ENCODE data around the gene ZNF750. TPM values are rescaled to one million over a fixed set of nuclear protein-coding genes. Genes with fewer than 3 reads are reported as not detected.

ZNF750 gene
- total RNA-seq, 5 donors from 2014 or later (not counting 1 experiment from before 2014, with no cell fraction given) = not detected

- no peaks in the 10 kb centered on the region for H3K27me3 ChIP-seq (replicated peaks in 1 of 2; ENCODE audit: control insufficient read depth in 2 of 2, extremely low read depth in 1 of 2, insufficient read depth in 2 of 2, low read length in 1 of 2)
- no peak for DNase-seq
- peaks cover 3 to 4% of the 10 kb centered on the region in 2 donors for H3K36me3 ChIP-seq (ENCODE audit: control insufficient read depth in 2 of 2, extremely low read depth in 1 of 2, insufficient read depth in 1 of 2, low read length in 1 of 2)
- Mint-ChIP-seq H3K27me3 (no peaks in the 10 kb centered on the region), H3K36me3 (peaks cover 6% of the 10 kb centered on the region), H3K9me3 (no peaks in the 10 kb centered on the region), H3K4me1 (peaks cover 0 to 4% (median 0%) of the 10 kb centered on the region in 3 donors), H3K27ac (no peak overlapping the region), H3K4me3 (no peak overlapping the region)
- no peak overlapping the region for H3K4me3 ChIP-seq (ENCODE audit: control insufficient read depth in 1 of 2, extremely low read depth in 1 of 2, low read length in 1 of 2)
- H3K9me3 ChIP-seq = no peaks in the 10 kb centered on the region
- no peak for ATAC-seq (replicated peaks in 1 of 4)
- H3K4me1 ChIP-seq (ENCODE audit: control insufficient read depth in 1 of 2, extremely low read depth in 1 of 2, insufficient read depth in 2 of 2, low read length in 2 of 2) = no peaks in the 10 kb centered on the region
- ChIA-PET POLR2A (no interaction called here), CTCF (no interaction called here)
- 90% methylated on average over 10 of the region's 12 CpGs for WGBS (ENCODE audit: insufficient coverage)
- no peak overlapping the region for H3K27ac ChIP-seq (ENCODE audit: low read length)
Measured at GRCh38 chr17:82836823-82837357, 2.9 kb downstream of the ZNF750 start.

- no peak overlapping the region for H3K27ac ChIP-seq (ENCODE audit: low read length)
- ChIA-PET CTCF (no interaction called here), POLR2A (no interaction called here)
- H3K27ac Mint-ChIP-seq = no peak overlapping the region
- no peaks in the 10 kb centered on the region for H3K9me3 ChIP-seq
- no peaks in the 10 kb centered on the region for H3K4me1 ChIP-seq (ENCODE audit: control insufficient read depth in 1 of 2, extremely low read depth in 1 of 2, insufficient read depth in 2 of 2, low read length in 2 of 2)
- no peaks in the 10 kb centered on the region for H3K27me3 Mint-ChIP-seq
- peaks cover 0 to 4% (median 0%) of the 10 kb centered on the region in 3 donors for H3K4me1 Mint-ChIP-seq
- H3K9me3 Mint-ChIP-seq = no peaks in the 10 kb centered on the region
- DNase-seq (no peak), ATAC-seq (replicated peaks in 1 of 4) (no peak)
- no peak overlapping the region for H3K4me3 Mint-ChIP-seq
- peaks cover 4 to 5% of the 10 kb centered on the region in 2 donors for H3K36me3 ChIP-seq (ENCODE audit: control insufficient read depth in 2 of 2, extremely low read depth in 1 of 2, insufficient read depth in 1 of 2, low read length in 1 of 2)
- H3K36me3 Mint-ChIP-seq = peaks cover 10% of the 10 kb centered on the region
- H3K4me3 ChIP-seq (ENCODE audit: control insufficient read depth in 1 of 2, extremely low read depth in 1 of 2, low read length in 1 of 2) = no peak overlapping the region
- WGBS (ENCODE audit: insufficient coverage) = 97% methylated on average over 28 of the region's 28 CpGs
- no peaks in the 10 kb centered on the region for H3K27me3 ChIP-seq (replicated peaks in 1 of 2; ENCODE audit: control insufficient read depth in 2 of 2, extremely low read depth in 1 of 2, insufficient read depth in 2 of 2, low read length in 1 of 2)
Measured at GRCh38 chr17:82835766-82836512, 3.9 kb downstream of the ZNF750 start.

DNA sequence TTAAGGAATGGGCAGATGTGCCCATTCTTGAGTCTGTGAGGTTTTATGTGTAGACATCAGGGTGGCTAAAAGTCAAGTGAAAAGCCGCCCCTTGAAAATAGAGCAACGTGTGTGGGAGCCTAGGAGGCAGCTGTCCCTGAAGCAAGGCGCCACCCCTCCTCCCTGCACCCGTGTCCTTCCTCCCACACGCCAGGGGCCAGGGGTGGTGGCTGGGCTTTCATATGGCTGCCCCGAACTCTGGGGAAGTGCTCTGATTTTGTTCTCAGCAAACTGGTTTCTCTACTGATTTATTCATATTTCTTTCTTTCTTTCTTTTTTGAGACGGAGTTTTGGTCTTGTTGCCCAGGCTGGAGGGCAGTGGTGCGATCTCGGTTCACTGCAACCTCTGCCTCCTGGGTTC, 4.7 kb downstream of the ZNF750 start:
- WGBS (ENCODE audit: insufficient coverage) = 61% methylated on average over 5 of the region's 9 CpGs
- Histone ChIP-seq H3K9me3 (no peaks in the 10 kb centered on the region), H3K4me1 (ENCODE audit: control insufficient read depth in 1 of 2, extremely low read depth in 1 of 2, insufficient read depth in 2 of 2, low read length in 2 of 2) (no peaks in the 10 kb centered on the region), H3K27me3 (replicated peaks in 1 of 2; ENCODE audit: control insufficient read depth in 2 of 2, extremely low read depth in 1 of 2, insufficient read depth in 2 of 2, low read length in 1 of 2) (no peaks in the 10 kb centered on the region), H3K27ac (ENCODE audit: low read length) (no peak overlapping the region), H3K4me3 (ENCODE audit: control insufficient read depth in 1 of 2, extremely low read depth in 1 of 2, low read length in 1 of 2) (no peak overlapping the region), H3K36me3 (ENCODE audit: control insufficient read depth in 2 of 2, extremely low read depth in 1 of 2, insufficient read depth in 1 of 2, low read length in 1 of 2) (peaks cover under 1 to 9% of the 10 kb centered on the region in 2 donors)
- Mint-ChIP-seq H3K27me3 (no peaks in the 10 kb centered on the region), H3K27ac (no peak overlapping the region), H3K4me1 (peaks cover 0 to 4% (median 0%) of the 10 kb centered on the region in 3 donors), H3K4me3 (no peak overlapping the region), H3K9me3 (no peaks in the 10 kb centered on the region), H3K36me3 (peaks cover 10% of the 10 kb centered on the region)
- POLR2A ChIA-PET = no interaction called here
- ATAC-seq (replicated peaks in 1 of 4) (no peak), DNase-seq (no peak)
- CTCF ChIA-PET = no interaction called here

- Mint-ChIP-seq H3K4me3 (no peak overlapping the region), H3K9me3 (no peaks in the 10 kb centered on the region), H3K27ac (no peak overlapping the region), H3K4me1 (peaks cover 0 to 8% (median 4%) of the 10 kb centered on the region in 3 donors), H3K27me3 (no peaks in the 10 kb centered on the region), H3K36me3 (peaks cover 23% of the 10 kb centered on the region)
- no peaks in the 10 kb centered on the region for H3K4me1 ChIP-seq (ENCODE audit: control insufficient read depth in 1 of 2, extremely low read depth in 1 of 2, insufficient read depth in 2 of 2, low read length in 2 of 2)
- no peak overlapping the region for H3K27ac ChIP-seq (ENCODE audit: low read length)
- 97% methylated on average over 10 of the region's 20 CpGs for WGBS (ENCODE audit: insufficient coverage)
- no peak for ATAC-seq (replicated peaks in 1 of 4)
- H3K27me3 ChIP-seq (replicated peaks in 1 of 2; ENCODE audit: control insufficient read depth in 2 of 2, extremely low read depth in 1 of 2, insufficient read depth in 2 of 2, low read length in 1 of 2) = no peaks in the 10 kb centered on the region
- no peak for DNase-seq
- ChIA-PET CTCF (no interaction called here), POLR2A (no interaction called here)
- H3K36me3 ChIP-seq (ENCODE audit: control insufficient read depth in 2 of 2, extremely low read depth in 1 of 2, insufficient read depth in 1 of 2, low read length in 1 of 2) = peaks cover 5 to 16% of the 10 kb centered on the region in 2 donors
- no peaks in the 10 kb centered on the region for H3K9me3 ChIP-seq
- no peak overlapping the region for H3K4me3 ChIP-seq (ENCODE audit: control insufficient read depth in 1 of 2, extremely low read depth in 1 of 2, low read length in 1 of 2)
Measured at GRCh38 chr17:82832881-82833475, 6.8 kb downstream of the ZNF750 start.

GRCh38 chr17:82832411-82832810, 7.4 kb downstream of the ZNF750 start:
- WGBS (ENCODE audit: insufficient coverage) = 86% methylated on average over 20 of the region's 20 CpGs
- no peaks in the 10 kb centered on the region for H3K27me3 Mint-ChIP-seq
- peaks cover 29% of the 10 kb centered on the region for H3K36me3 Mint-ChIP-seq
- no peak for ATAC-seq (replicated peaks in 1 of 4)
- H3K4me1 ChIP-seq (ENCODE audit: control insufficient read depth in 1 of 2, extremely low read depth in 1 of 2, insufficient read depth in 2 of 2, low read length in 2 of 2) = no peaks in the 10 kb centered on the region
- H3K4me3 ChIP-seq (ENCODE audit: control insufficient read depth in 1 of 2, extremely low read depth in 1 of 2, low read length in 1 of 2) = no peak overlapping the region
- H3K27ac ChIP-seq (ENCODE audit: low read length) = no peak overlapping the region
- peaks cover 0 to 9% (median 4%) of the 10 kb centered on the region in 3 donors for H3K4me1 Mint-ChIP-seq
- no peak for DNase-seq
- H3K9me3 Mint-ChIP-seq = no peaks in the 10 kb centered on the region
- H3K27ac Mint-ChIP-seq = no peak overlapping the region
- H3K27me3 ChIP-seq (replicated peaks in 1 of 2; ENCODE audit: control insufficient read depth in 2 of 2, extremely low read depth in 1 of 2, insufficient read depth in 2 of 2, low read length in 1 of 2) = no peaks in the 10 kb centered on the region
- no peaks in the 10 kb centered on the region for H3K9me3 ChIP-seq
- peaks cover 5 to 21% of the 10 kb centered on the region in 2 donors for H3K36me3 ChIP-seq (ENCODE audit: control insufficient read depth in 2 of 2, extremely low read depth in 1 of 2, insufficient read depth in 1 of 2, low read length in 1 of 2)
- ChIA-PET POLR2A (no interaction called here), CTCF (no interaction called here)
- no peak overlapping the region for H3K4me3 Mint-ChIP-seq

DNA sequence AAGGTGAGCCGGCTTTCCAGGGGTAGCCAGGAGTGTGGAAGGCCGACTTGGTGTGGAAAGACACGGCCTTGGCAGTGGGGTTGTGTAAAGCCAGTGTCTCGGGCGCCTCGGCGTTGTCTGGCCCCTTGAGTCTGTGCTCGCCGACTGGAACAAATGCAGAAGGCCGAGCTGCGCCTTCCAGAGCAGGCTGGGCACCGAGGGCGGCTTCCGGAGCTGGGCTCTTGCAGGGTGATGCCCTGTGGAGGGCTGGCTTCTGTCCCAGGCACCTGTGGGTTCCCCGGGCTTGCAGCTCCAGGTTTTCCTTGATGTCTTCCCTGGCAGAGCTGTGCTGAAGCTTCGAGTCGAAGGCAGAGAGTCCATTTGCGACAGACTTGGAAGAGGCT, 8.0 kb downstream of the ZNF750 start:
- Mint-ChIP-seq H3K9me3 (no peaks in the 10 kb centered on the region), H3K36me3 (peaks cover 32% of the 10 kb centered on the region), H3K27me3 (no peaks in the 10 kb centered on the region), H3K4me3 (no peak overlapping the region), H3K4me1 (peaks cover 0 to 9% (median 2%) of the 10 kb centered on the region in 3 donors), H3K27ac (no peak overlapping the region)
- Histone ChIP-seq H3K4me1 (ENCODE audit: control insufficient read depth in 1 of 2, extremely low read depth in 1 of 2, insufficient read depth in 2 of 2, low read length in 2 of 2) (no peaks in the 10 kb centered on the region), H3K36me3 (ENCODE audit: control insufficient read depth in 2 of 2, extremely low read depth in 1 of 2, insufficient read depth in 1 of 2, low read length in 1 of 2) (peaks cover 5 to 26% of the 10 kb centered on the region in 2 donors), H3K4me3 (ENCODE audit: control insufficient read depth in 1 of 2, extremely low read depth in 1 of 2, low read length in 1 of 2) (no peak overlapping the region), H3K27ac (ENCODE audit: low read length) (no peak overlapping the region), H3K27me3 (replicated peaks in 1 of 2; ENCODE audit: control insufficient read depth in 2 of 2, extremely low read depth in 1 of 2, insufficient read depth in 2 of 2, low read length in 1 of 2) (no peaks in the 10 kb centered on the region), H3K9me3 (no peaks in the 10 kb centered on the region)
- CTCF ChIA-PET = no interaction called here
- no peak for ATAC-seq (replicated peaks in 1 of 4)
- no peak for DNase-seq
- POLR2A ChIA-PET = no interaction called here
- WGBS (ENCODE audit: insufficient coverage) = 97% methylated on average over 18 of the region's 18 CpGs

All from T-cell (primary cell).